Measurements from ENCODE around the gene NQO1.

Gene NQO1

GRCh38 chr16:69706256-69706974, 19.9 kb downstream of the NQO1 start:
- DNase-seq (ENCODE audit: low spot score), result no peak

GRCh38 chr16:69703638-69704037, 22.7 kb downstream of the NQO1 start:
- no peak for DNase-seq (ENCODE audit: low spot score)

- no peak for DNase-seq (ENCODE audit: low spot score)
These were observed 24.5 kb downstream of the NQO1 start for GRCh38 chr16:69701866-69702265.

GRCh38 chr16:69701452-69701851, 24.9 kb downstream of the NQO1 start:
- no peak for DNase-seq (ENCODE audit: low spot score)

GRCh38 chr16:69699915-69700314, 26.4 kb downstream of the NQO1 start:
- DNase-seq (ENCODE audit: low spot score), result no peak

- no peak for DNase-seq (ENCODE audit: low spot score)
These were observed 28.0 kb downstream of the NQO1 start for GRCh38 chr16:69698404-69698803.

GRCh38 chr16:69693916-69694315, 32.4 kb downstream of the NQO1 start:
- DNase-seq (ENCODE audit: low spot score), result no peak

- peak; percentile 25 for DNase-seq (ENCODE audit: low spot score)
These were observed 34.1 kb downstream of the NQO1 start for GRCh38 chr16:69691980-69692911.

- DNase-seq (ENCODE audit: low spot score), result no peak
These were observed 37.8 kb downstream of the NQO1 start for GRCh38 chr16:69688589-69688988.

GRCh38 chr16:69680358-69680757, 46.0 kb downstream of the NQO1 start:
- no peak for DNase-seq (ENCODE audit: low spot score)

- no peak for DNase-seq (ENCODE audit: low spot score)
These were observed 53.2 kb downstream of the NQO1 start for GRCh38 chr16:69672998-69673713.

- no peak for DNase-seq (ENCODE audit: low spot score)
These were observed 53.9 kb downstream of the NQO1 start for GRCh38 chr16:69672315-69672997.

GRCh38 chr16:69669577-69669976, 56.8 kb downstream of the NQO1 start:
- no peak for DNase-seq (ENCODE audit: low spot score)

- no peak for DNase-seq (ENCODE audit: low spot score)
These were observed 62.5 kb downstream of the NQO1 start for GRCh38 chr16:69663846-69664245.

- DNase-seq (ENCODE audit: low spot score), result no peak
These were observed 63.5 kb downstream of the NQO1 start for GRCh38 chr16:69662901-69663300.

GRCh38 chr16:69660166-69660565, 66.2 kb downstream of the NQO1 start:
- DNase-seq (ENCODE audit: low spot score), result no peak
